NB4 (cell line): ENCODE results near the gene PPTC7.

Experiments used
- DNase-seq: peaks from one replicate; pipeline ENCODE4 v3.0.0; 2010; ENCODE audit warnings: low read depth
- H3K4me3 ChIP-seq: one replicate; pipeline ENCODE4 v1.5.1; 2011; ENCODE audit warnings: mild to moderate bottlenecking, low read depth, low read length, moderate library complexity
- MYC ChIP-seq: IDR thresholded peaks from 2 replicates; pipeline ENCODE4 v1.6.1; 2011; ENCODE audit warnings: low read depth, low read length
- POLR2A ChIP-seq: IDR thresholded peaks from 2 replicates; pipeline ENCODE4 v1.6.1; 2011; ENCODE audit warnings: mild to moderate bottlenecking; ENCODE audit not compliant: insufficient read length; ENCODE audit errors: extremely low read depth
- TF ChIP-seq, protein P1 (sequence below): IDR thresholded peaks from 2 replicates; pipeline ENCODE4 v1.6.1; 2011; ENCODE audit warnings: low read depth, low read length
- TF ChIP-seq, protein P2 (sequence below): IDR thresholded peaks from one replicate; pipeline ENCODE4 v1.5.1; 2012; ENCODE audit warnings: low read depth, low read length

Gene PPTC7

DNA sequence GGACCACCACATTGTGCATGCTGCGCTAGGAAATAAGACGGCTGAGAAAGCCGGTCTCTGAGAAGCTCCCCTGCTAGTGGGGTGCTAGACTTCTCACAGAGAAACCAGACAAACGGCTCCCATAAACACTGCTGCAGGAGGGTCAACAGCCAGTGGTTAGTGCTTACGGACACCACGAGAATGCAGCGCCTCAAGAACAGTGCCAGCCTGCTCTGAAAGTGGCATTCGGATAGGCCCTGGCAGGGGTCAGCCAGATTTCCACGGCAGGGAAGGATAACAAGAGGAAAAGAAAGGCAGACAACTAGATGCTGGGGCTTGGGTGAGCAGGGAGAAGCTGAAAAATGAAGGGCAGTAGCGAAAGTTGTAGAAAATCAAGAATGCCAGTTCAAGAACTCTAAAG, 26.4 kb downstream of the PPTC7 start:
- no peak for DNase-seq
- no peak overlapping the region for H3K4me3 ChIP-seq
- TF ChIP-seq, protein P1, sequence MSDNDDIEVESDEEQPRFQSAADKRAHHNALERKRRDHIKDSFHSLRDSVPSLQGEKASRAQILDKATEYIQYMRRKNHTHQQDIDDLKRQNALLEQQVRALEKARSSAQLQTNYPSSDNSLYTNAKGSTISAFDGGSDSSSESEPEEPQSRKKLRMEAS = no peak
- no peak for TF ChIP-seq POLR2A
- TF ChIP-seq, protein P2, sequence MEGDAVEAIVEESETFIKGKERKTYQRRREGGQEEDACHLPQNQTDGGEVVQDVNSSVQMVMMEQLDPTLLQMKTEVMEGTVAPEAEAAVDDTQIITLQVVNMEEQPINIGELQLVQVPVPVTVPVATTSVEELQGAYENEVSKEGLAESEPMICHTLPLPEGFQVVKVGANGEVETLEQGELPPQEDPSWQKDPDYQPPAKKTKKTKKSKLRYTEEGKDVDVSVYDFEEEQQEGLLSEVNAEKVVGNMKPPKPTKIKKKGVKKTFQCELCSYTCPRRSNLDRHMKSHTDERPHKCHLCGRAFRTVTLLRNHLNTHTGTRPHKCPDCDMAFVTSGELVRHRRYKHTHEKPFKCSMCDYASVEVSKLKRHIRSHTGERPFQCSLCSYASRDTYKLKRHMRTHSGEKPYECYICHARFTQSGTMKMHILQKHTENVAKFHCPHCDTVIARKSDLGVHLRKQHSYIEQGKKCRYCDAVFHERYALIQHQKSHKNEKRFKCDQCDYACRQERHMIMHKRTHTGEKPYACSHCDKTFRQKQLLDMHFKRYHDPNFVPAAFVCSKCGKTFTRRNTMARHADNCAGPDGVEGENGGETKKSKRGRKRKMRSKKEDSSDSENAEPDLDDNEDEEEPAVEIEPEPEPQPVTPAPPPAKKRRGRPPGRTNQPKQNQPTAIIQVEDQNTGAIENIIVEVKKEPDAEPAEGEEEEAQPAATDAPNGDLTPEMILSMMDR = no peak
- TF ChIP-seq MYC = no peak

DNA sequence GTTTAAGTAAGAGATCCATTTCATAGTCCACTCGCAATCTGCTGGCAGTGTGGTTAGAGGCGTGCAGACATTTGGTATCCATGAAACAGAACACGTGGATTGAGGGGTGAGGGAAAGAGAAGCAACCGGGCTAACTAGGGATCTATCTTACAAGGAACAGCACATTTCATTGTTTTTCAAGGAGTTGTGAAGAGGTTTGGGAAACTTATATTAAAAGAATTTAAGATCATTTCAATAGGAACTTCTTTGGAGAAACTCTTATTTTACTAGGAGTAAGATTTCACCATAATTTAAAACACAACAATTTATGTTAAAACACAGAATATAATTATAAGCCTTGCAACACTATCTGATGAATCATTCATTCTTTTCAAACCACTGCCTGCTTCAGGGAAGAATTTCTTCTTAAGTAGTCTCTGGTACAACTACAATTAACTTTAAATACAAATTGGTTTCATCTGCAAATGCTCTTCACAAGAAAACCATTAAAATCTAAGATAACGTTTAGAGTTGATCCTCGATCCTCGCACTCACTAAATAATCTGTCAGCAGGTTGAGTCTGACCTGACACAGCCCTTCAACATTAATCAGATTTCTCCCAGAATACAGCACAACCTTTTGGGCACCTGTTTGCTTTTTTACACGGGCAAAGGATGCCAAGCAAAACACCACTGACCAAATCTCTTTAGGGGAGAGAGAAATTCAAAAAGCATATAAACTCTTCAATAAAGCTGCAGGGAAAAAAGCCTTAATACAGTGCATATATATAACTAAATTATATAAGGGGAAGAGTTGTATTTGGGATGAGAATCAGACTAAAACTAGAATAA, 27.3 kb downstream of the PPTC7 start:
- no peak overlapping the region for H3K4me3 ChIP-seq
- DNase-seq = peak; percentile 50
- TF ChIP-seq MYC (no peak), POLR2A (no peak)
- TF ChIP-seq, protein P2 = no peak
- TF ChIP-seq, protein P1 = peak; percentile 63; the same call in 1 of the 2 replicates

DNA sequence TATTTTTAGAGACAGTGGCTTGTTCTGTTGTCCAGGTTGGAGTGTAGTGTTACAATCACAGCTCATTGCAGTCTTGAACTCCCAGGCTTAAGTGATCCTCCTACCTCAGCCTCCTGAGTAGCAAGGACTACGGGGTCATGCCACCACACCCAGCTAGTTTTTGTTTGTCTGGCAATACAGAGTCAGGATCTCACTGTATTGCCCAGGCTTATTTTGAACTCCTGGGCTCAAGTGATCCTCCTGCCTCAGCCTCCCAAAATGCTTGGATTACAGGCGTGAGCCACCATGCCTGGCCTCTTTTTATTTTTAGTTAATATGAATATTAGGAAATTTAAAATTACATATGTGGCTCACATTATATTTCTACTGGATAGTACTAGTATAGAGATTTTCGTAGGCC, 28.9 kb downstream of the PPTC7 start:
- TF ChIP-seq, protein P1 = no peak
- TF ChIP-seq POLR2A = no peak
- TF ChIP-seq, protein P2 = no peak
- TF ChIP-seq MYC = no peak
- DNase-seq = no peak
- no peak overlapping the region for H3K4me3 ChIP-seq

DNA sequence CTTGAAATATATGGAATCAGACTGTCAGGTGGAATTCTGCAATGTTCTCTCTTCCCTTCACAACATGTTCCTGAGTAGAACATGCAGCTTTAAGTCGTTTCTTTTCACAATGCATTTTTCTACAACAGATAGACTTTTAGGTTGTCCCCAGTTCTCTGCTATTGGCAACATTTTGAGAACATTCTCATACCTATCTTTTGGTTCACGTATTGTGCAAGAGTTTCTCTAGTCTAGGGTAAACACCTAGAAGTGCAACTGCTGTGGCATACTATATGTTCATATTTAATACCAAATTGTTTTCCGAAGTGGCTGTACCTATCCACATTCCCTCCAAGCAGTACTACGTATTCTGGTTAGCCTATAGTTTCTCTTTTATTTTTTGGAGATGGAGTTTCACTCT, 32.1 kb downstream of the PPTC7 start:
- H3K4me3 ChIP-seq = no peak overlapping the region
- no peak for DNase-seq
- TF ChIP-seq, protein P1 = no peak
- TF ChIP-seq POLR2A = no peak
- no peak for TF ChIP-seq MYC
- TF ChIP-seq, protein P2 = no peak

DNA sequence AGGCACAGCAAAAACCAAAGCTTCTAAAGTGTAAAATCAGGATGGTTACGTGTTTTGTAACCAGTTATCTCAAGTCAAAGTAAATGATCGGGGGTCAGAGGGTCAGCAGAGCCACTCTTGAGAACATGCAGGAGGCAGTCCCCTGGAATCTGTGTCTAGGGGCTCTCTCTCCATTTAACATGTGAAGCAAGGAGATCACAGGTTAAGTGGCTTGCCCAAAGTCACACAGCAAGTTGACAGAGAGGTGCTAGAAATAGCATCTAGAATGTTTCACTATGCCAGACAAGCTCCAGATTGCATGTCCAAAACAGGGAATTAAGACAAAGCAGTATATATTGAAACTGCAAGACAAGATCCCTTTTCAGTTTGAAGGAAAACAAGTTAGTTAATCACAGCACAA, 33.4 kb downstream of the PPTC7 start:
- DNase-seq = no peak
- TF ChIP-seq, protein P2 = no peak
- TF ChIP-seq POLR2A (no peak), MYC (no peak)
- TF ChIP-seq, protein P1 = no peak

DNA sequence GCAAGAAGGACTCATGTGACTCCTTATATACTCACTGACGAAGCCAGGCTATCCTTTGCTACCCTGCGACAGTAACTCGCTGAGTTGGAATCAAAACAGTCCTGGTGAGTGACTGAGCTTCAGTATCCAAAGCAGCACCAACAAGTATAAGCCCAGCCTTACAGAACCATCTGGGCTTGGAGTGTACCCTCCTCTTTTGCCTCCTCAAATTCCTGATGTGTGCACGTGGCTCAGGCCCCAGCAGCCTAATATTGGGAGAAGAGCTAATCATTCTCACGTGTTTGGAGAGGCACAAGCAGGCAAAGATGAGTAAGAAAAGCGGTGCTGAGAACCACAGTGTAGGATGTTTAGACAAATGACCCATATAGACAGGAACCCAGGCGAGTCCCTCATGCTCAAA, 34.4 kb downstream of the PPTC7 start:
- H3K4me3 ChIP-seq = no peak overlapping the region
- TF ChIP-seq, protein P1 = no peak
- TF ChIP-seq POLR2A (no peak), MYC (no peak)
- TF ChIP-seq, protein P2 = no peak
- DNase-seq = no peak

More for the DNA sequence above, 33.4 kb downstream of the PPTC7 start:
- H3K4me3 ChIP-seq = no peak overlapping the region
